Keratinocyte (primary cell): ENCODE measurements around the gene WASF1. TPM values are rescaled to one million over a fixed set of nuclear protein-coding genes. Genes with fewer than 3 reads are reported as not detected.
"Not testable (repeated sequence)": the region's sequence is repeated elsewhere in the genome, so short reads cannot be mapped to it uniquely, and the experiment has no call there.

Experiments
- DNase-seq: peaks from one replicate; pipeline ENCODE4 v3.0.0-alpha.2; 2011; ENCODE audit warnings: low read depth, missing footprints, low spot score
- FAIRE-seq: peaks from 2 replicates; lab custom pipeline; 2011; peaks lifted over from hg19 to GRCh38; lab: Jason Lieb, UNC
- H2AFZ ChIP-seq: 2 replicates; pipeline ENCODE4 v1.6.0; 2012; ENCODE audit warnings: low read length, control low read depth, inconsistent platforms; ENCODE audit not compliant: control insufficient read depth
- H3K27ac ChIP-seq: 2 replicates; pipeline ENCODE4 v1.5.1; 2011; ENCODE audit warnings: low read length; ENCODE audit not compliant: control insufficient read depth, insufficient read depth
- H3K27me3 ChIP-seq: 3 replicates; pipeline ENCODE4 v1.6.0; 2011; ENCODE audit warnings: low read length; ENCODE audit not compliant: control insufficient read depth, insufficient read depth; ENCODE audit errors: extremely low read depth
- H3K36me3 ChIP-seq, 2 experiments: 2 replicates in 1 of 2; 3 replicates in 1 of 2; pipeline ENCODE4 v1.5.1; 2011; ENCODE audit warnings: low read length in 2 of 2, mild to moderate bottlenecking in 1 of 2; ENCODE audit not compliant: control insufficient read depth in 2 of 2, insufficient read depth in 2 of 2; ENCODE audit errors: extremely low read depth in 1 of 2
- H3K4me1 ChIP-seq: 3 replicates; pipeline ENCODE4 v1.5.1; 2011; ENCODE audit warnings: low read length; ENCODE audit not compliant: control insufficient read depth, insufficient read depth; ENCODE audit errors: extremely low read depth
- H3K4me2 ChIP-seq: 3 replicates; pipeline ENCODE4 v1.6.0; 2011; ENCODE audit warnings: low read depth, low read length; ENCODE audit not compliant: control insufficient read depth, insufficient read depth; ENCODE audit errors: extremely low read depth
- H3K4me3 ChIP-seq, 3 experiments: fragments of 200-600 bp in 1 of 3; sonication (generic) in 1 of 3; 2 replicates in 2 of 3; 3 replicates in 1 of 3; pipeline ENCODE4 v1.5.1; 2011 to 2016; ENCODE audit warnings: low read length in 3 of 3, mild to moderate bottlenecking in 3 of 3, control low read depth in 2 of 3, inconsistent platforms in 1 of 3, low read depth in 1 of 3, mixed read lengths in 1 of 3, mixed run types in 1 of 3, moderate library complexity in 1 of 3; ENCODE audit not compliant: control insufficient read depth in 2 of 3, insufficient read depth in 2 of 3; ENCODE audit errors: extremely low read depth in 1 of 3
- H3K79me2 ChIP-seq: 2 replicates; pipeline ENCODE4 v1.6.0; 2012; ENCODE audit warnings: low read length; ENCODE audit not compliant: control insufficient read depth, insufficient read depth
- H3K9ac ChIP-seq: 3 replicates; pipeline ENCODE4 v1.6.0; 2011; ENCODE audit warnings: low read length; ENCODE audit not compliant: control insufficient read depth, insufficient read depth; ENCODE audit errors: extremely low read depth
- H3K9me1 ChIP-seq: 3 replicates; pipeline ENCODE4 v1.6.0; 2011; ENCODE audit warnings: low read length; ENCODE audit not compliant: control insufficient read depth, insufficient read depth; ENCODE audit errors: extremely low read depth
- H3K9me3 ChIP-seq: 2 replicates; pipeline ENCODE4 v1.5.1; 2012; ENCODE audit warnings: low read depth, low read length; ENCODE audit not compliant: control insufficient read depth
- H4K20me1 ChIP-seq: 3 replicates; pipeline ENCODE4 v1.6.0; 2011; ENCODE audit warnings: low read length; ENCODE audit not compliant: control insufficient read depth, insufficient read depth; ENCODE audit errors: extremely low read depth
- CTCF ChIP-seq, 3 experiments: IDR thresholded peaks in 1 of 3; conservative IDR thresholded peaks in 1 of 3; optimal IDR thresholded peaks in 1 of 3; 2 replicates in 2 of 3; 3 replicates in 1 of 3; pipeline versions ENCODE3 to v1.5.1; 2011; ENCODE audit warnings: low read length in 3 of 3, mild to moderate bottlenecking in 3 of 3, moderate library complexity in 2 of 3, control low read depth in 1 of 3, inconsistent platforms in 1 of 3; ENCODE audit not compliant: insufficient read depth in 2 of 3; ENCODE audit errors: extremely low read depth in 1 of 3
- EZH2 ChIP-seq: IDR thresholded peaks from one replicate; pipeline ENCODE4 v1.6.1; 2012; ENCODE audit warnings: inconsistent platforms, mild to moderate bottlenecking, low read length, moderate library complexity
- dilution Hi-C: fragments of 300-500 bp; cut with MboI; formaldehyde crosslinking; loops from one replicate; pipeline ENCODE4 v1.7.0; 2020; ENCODE audit warnings: low sequenced_read_pairs; ENCODE audit not compliant: extremely low pct_ligation_motif_present
- polyA plus RNA-seq, 5 experiments: library from polyadenylated mRNA; depleted of rRNA in 3 of 5; stranded (reverse) in 3 of 5; stranded (forward) in 1 of 5; unstranded in 1 of 5; fragments of >200 nt; gene quantifications; 1 replicate in 1 of 5; 2 replicates in 3 of 5; 3 replicates in 1 of 5; pipeline versions ENCODE4 v1.2.1 to v1.2.3, GENCODE V29; 2011 to 2012; ENCODE audit warnings: missing spikeins in 2 of 5, low read depth in 1 of 5, low replicate concordance in 1 of 5

Gene WASF1
- polyA plus RNA-seq, 1 donor (not counting 4 experiments of a cell fraction or from before 2014, with no cell fraction given) = 20.9 TPM

DNA sequence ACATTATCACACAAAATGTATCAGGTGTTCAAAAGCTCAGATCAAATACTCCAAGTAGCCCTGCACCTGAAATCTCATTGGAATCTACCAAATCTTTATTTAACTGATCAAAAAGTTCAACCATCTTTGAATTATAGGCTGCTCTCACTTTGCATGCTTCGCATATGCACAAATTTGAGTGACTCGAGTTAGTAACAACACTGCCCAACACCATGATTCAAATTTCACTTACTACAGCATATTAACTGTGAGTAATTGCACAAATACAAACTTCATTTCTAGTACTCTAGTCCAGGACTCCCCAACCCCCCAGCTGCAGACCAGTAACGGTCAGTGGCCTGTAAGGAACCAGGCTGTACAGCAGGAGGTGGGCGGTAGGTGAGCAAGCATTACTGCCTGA lies 51.1 kb downstream of the WASF1 start:
- Histone ChIP-seq H3K4me1 (no peaks in the 10 kb centered on the region), H3K9me3 (no peaks in the 10 kb centered on the region), H3K79me2 (no peaks in the 10 kb centered on the region), H4K20me1 (no peaks in the 10 kb centered on the region), H3K36me3 (peaks cover 2 to 3% of the 10 kb centered on the region in 2 experiments), H3K9me1 (no peaks in the 10 kb centered on the region), H3K4me3 (no peak overlapping the region), H3K27me3 (no peaks in the 10 kb centered on the region), H3K4me2 (no peak overlapping the region), H2AFZ (no peak overlapping the region), H3K27ac (no peak overlapping the region), H3K9ac (no peak overlapping the region)
- TF ChIP-seq CTCF (optimal IDR thresholded peaks at IDR 0.05 in 1 of 3, IDR thresholded peaks at IDR 0.05 in 1 of 3, conservative IDR thresholded peaks at IDR 0.05 in 1 of 3; ENCODE audit: extremely low read depth in 1 of 3, insufficient read depth in 2 of 3, low read length in 3 of 3) (no peak), EZH2 (no peak)
- no peak for FAIRE-seq
- dilution Hi-C loops = no loop called here
- no peak for DNase-seq

DNA sequence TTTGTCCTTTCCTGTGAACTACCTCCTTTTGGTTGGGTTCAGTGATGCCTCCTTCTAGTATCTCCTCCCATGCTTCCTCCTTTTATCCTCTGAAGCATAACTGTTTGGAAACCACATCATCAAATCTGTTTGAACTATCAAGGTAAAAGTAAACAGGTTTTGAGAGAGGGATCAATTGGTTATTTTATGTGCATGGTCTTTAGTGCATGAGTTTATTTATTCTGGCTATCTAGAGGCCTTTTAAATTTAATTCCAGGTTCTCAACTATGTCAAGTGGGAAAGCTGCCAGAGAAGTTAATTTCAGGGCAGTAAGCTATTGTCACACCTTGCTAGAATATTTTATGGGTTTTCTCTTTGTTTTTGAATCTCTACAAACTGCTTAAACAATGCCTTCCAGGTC lies 54.1 kb downstream of the WASF1 start:
- Histone ChIP-seq H3K36me3 (peaks cover 2 to 3% of the 10 kb centered on the region in 2 experiments), H3K79me2 (no peaks in the 10 kb centered on the region), H2AFZ (no peak overlapping the region), H3K27me3 (no peaks in the 10 kb centered on the region), H3K4me3 (no peak overlapping the region), H3K4me2 (no peak overlapping the region), H3K9me1 (no peaks in the 10 kb centered on the region), H3K9ac (no peak overlapping the region), H4K20me1 (no peaks in the 10 kb centered on the region), H3K9me3 (no peaks in the 10 kb centered on the region), H3K27ac (no peak overlapping the region), H3K4me1 (no peaks in the 10 kb centered on the region)
- dilution Hi-C loops = no loop called here
- no peak for FAIRE-seq
- TF ChIP-seq EZH2 (no peak), CTCF (optimal IDR thresholded peaks at IDR 0.05 in 1 of 3, IDR thresholded peaks at IDR 0.05 in 1 of 3, conservative IDR thresholded peaks at IDR 0.05 in 1 of 3; ENCODE audit: extremely low read depth in 1 of 3, insufficient read depth in 2 of 3, low read length in 3 of 3) (no peak)
- DNase-seq = no peak

- H3K4me3 ChIP-seq, H3K36me3 ChIP-seq, H3K4me2 ChIP-seq, dilution Hi-C loops, H2AFZ ChIP-seq, H4K20me1 ChIP-seq, H3K9me3 ChIP-seq, H3K27me3 ChIP-seq, FAIRE-seq, H3K27ac ChIP-seq, DNase-seq, H3K9me1 ChIP-seq, H3K79me2 ChIP-seq, H3K9ac ChIP-seq, H3K4me1 ChIP-seq: not testable (repeated sequence)
Measured at GRCh38 chr6:110121655-110122054, 57.8 kb downstream of the WASF1 start.
